GM12878 (cell line): ENCODE results near the gene ZNF75A. TPM values are rescaled to one million over a fixed set of nuclear protein-coding genes. Genes with fewer than 3 reads are reported as not detected.
A peak's percentile ranks its signal among the peaks of the same experiment; 100 is the strongest.

Experiments
- ATAC-seq: fragments of 200-7000 bp; cut with Tn5 transposase; 3 replicates; pipeline ENCODE4 v1.9.1; 2020; ENCODE audit warnings: mild to moderate bottlenecking, moderate library complexity
- BruUV-seq: library from RNA; stranded (reverse); fragments of 400-500 nt; replicated peaks from 2 replicates; lab custom pipeline; 2021; lab: Mats Ljungman, UMichigan
- CTCF ChIA-PET: fragments of 300-600 bp; sonication (Branson Sonifier 250); formaldehyde crosslinking; extraction: SDS; loops from one replicate; lab custom pipeline; 2021; ENCODE audit warnings: inconsistent platforms; lab: Yijun Ruan, JAX
- POLR2A ChIA-PET: fragments of 350-600 bp; formaldehyde crosslinking; extraction: SDS; loops from one replicate; lab custom pipeline; 2021; ENCODE audit warnings: inconsistent platforms; lab: Charles Lee
- RAD21 ChIA-PET: fragments of 300-600 bp; sonication (Branson Sonifier 250); formaldehyde crosslinking; loops from one replicate; lab custom pipeline; 2023; ENCODE audit warnings: antibody characterized with exemption; ENCODE audit not compliant: unreplicated experiment; lab: Charles Lee
- SMC1A ChIA-PET: fragments of 300-600 bp; sonication (Branson Sonifier 250); formaldehyde crosslinking; loops from one replicate; lab custom pipeline; 2023; ENCODE audit not compliant: unreplicated experiment, uncharacterized antibody; lab: Charles Lee
- DNase-seq: peaks from one replicate; pipeline ENCODE4 v3.0.0-alpha.2; 2011; ENCODE audit warnings: low read depth, low spot score
- FAIRE-seq: peaks from 3 replicates; lab custom pipeline; 2011; peaks lifted over from hg19 to GRCh38; lab: Jason Lieb, UNC
- H2AFZ ChIP-seq: 2 replicates; pipeline ENCODE4 v1.6.0; 2011; ENCODE audit warnings: low read depth, low read length, control low read depth; ENCODE audit not compliant: control insufficient read depth
- H3K27ac ChIP-seq: 2 replicates; pipeline ENCODE4 v1.5.1; 2011; ENCODE audit warnings: control low read depth; ENCODE audit not compliant: control insufficient read depth, insufficient read depth
- H3K27me3 ChIP-seq, 2 experiments: replicated peaks in 1 of 2; 2 replicates each; pipeline versions ENCODE4 v1.6.0 to v1.6.1; 2011; ENCODE audit warnings: low read length in 1 of 2; ENCODE audit not compliant: control insufficient read depth in 2 of 2, insufficient read depth in 2 of 2
- H3K36me3 ChIP-seq, 2 experiments: 2 replicates each; pipeline ENCODE4 v1.5.1; 2011; ENCODE audit warnings: low read length in 1 of 2; ENCODE audit not compliant: control insufficient read depth in 2 of 2, insufficient read depth in 2 of 2
- H3K4me1 ChIP-seq: 2 replicates; pipeline ENCODE4 v1.6.1; 2011; ENCODE audit warnings: mild to moderate bottlenecking, low read length, moderate library complexity, mixed read lengths; ENCODE audit not compliant: control insufficient read depth, insufficient read depth
- H3K4me2 ChIP-seq: 2 replicates; pipeline ENCODE4 v1.6.0; 2011; ENCODE audit warnings: control low read depth; ENCODE audit not compliant: control insufficient read depth, insufficient read depth
- H3K4me3 ChIP-seq: fragments of 200-600 bp; sonication (generic); 2 replicates; pipeline ENCODE4 v1.5.1; 2016
- H3K79me2 ChIP-seq: 2 replicates; pipeline ENCODE4 v1.6.0; 2011; ENCODE audit warnings: low read length; ENCODE audit not compliant: control insufficient read depth, insufficient read depth
- H3K9ac ChIP-seq: 2 replicates; pipeline ENCODE4 v1.8.0; 2011; ENCODE audit warnings: low read length, control low read depth, mixed read lengths; ENCODE audit not compliant: control insufficient read depth, insufficient read depth
- H3K9me3 ChIP-seq: replicated peaks from 3 replicates; pipeline ENCODE4 v1.5.1; 2011; ENCODE audit warnings: mild to moderate bottlenecking, low read length; ENCODE audit not compliant: control insufficient read depth, insufficient read depth
- H4K20me1 ChIP-seq: 2 replicates; pipeline ENCODE4 v1.6.0; 2011; ENCODE audit not compliant: control insufficient read depth, insufficient read depth
- BACH1 ChIP-seq: fragments of 450-650 bp; IDR thresholded peaks from 2 replicates; pipeline ENCODE4 v1.6.1; 2017; ENCODE audit warnings: mild to moderate bottlenecking, borderline replicate concordance
- BCL11A ChIP-seq: IDR thresholded peaks from 2 replicates; pipeline ENCODE4 v1.6.1; 2011; ENCODE audit warnings: low read depth, low read length
- CBX3 ChIP-seq: fragments of 200-600 bp; sonication (generic); IDR thresholded peaks from 2 replicates; pipeline ENCODE4 v1.6.1; 2016; ENCODE audit warnings: low read depth, borderline replicate concordance
- CBX5 ChIP-seq: sonication (generic); IDR thresholded peaks from 2 replicates; pipeline ENCODE4 v1.6.1; 2016; ENCODE audit warnings: low read depth, moderate library complexity, mild to moderate bottlenecking, inconsistent platforms
- CHD2 ChIP-seq: IDR thresholded peaks from 2 replicates; pipeline ENCODE4 v1.6.1; 2011; ENCODE audit warnings: low read depth, low read length, improper control_type of control experiment, borderline replicate concordance
- DPF2 ChIP-seq: fragments of 450-650 bp; IDR thresholded peaks from 2 replicates; pipeline ENCODE4 v1.6.1; 2017; ENCODE audit warnings: mild to moderate bottlenecking
- EGR1 ChIP-seq, 2 experiments: IDR thresholded peaks; 1 replicate in 1 of 2; 2 replicates in 1 of 2; pipeline ENCODE4 v1.6.1; 2011 to 2012; ENCODE audit warnings: low read depth in 2 of 2, low read length in 2 of 2, borderline replicate concordance in 1 of 2, mild to moderate bottlenecking in 1 of 2, moderate library complexity in 1 of 2
- FOXK2 ChIP-seq: fragments of 450-650 bp; IDR thresholded peaks from 2 replicates; pipeline ENCODE4 v1.6.1; 2017; ENCODE audit warnings: mild to moderate bottlenecking, moderate library complexity
- MTA2 ChIP-seq: fragments of 450-650 bp; IDR thresholded peaks from 2 replicates; pipeline ENCODE4 v1.6.1; 2016; ENCODE audit warnings: low read depth, mild to moderate bottlenecking, moderate library complexity
- NKRF ChIP-seq: fragments of 450-650 bp; conservative IDR thresholded peaks from 2 replicates; pipeline ENCODE4 v1.6.1; 2017; ENCODE audit warnings: mild to moderate bottlenecking, moderate library complexity
- NR2F1 ChIP-seq: fragments of 450-650 bp; conservative IDR thresholded peaks from 2 replicates; pipeline ENCODE4 v1.6.1; 2017; ENCODE audit warnings: mild to moderate bottlenecking
- PAX8 ChIP-seq: fragments of 450-650 bp; IDR thresholded peaks from 2 replicates; pipeline ENCODE4 v1.6.1; 2017; ENCODE audit warnings: mild to moderate bottlenecking, moderate library complexity
- RAD51 ChIP-seq: fragments of 450-650 bp; IDR thresholded peaks from 2 replicates; pipeline ENCODE4 v1.6.1; 2016; ENCODE audit warnings: moderate library complexity, mild to moderate bottlenecking, inconsistent platforms
- RFX5 ChIP-seq: IDR thresholded peaks from 2 replicates; pipeline ENCODE4 v1.6.1; 2011; ENCODE audit warnings: low read depth, low read length, improper control_type of control experiment
- SRF ChIP-seq, 2 experiments: IDR thresholded peaks; 2 replicates each; pipeline ENCODE4 v1.6.1; 2011; ENCODE audit warnings: low read depth in 2 of 2, low read length in 2 of 2, mild to moderate bottlenecking in 1 of 2, moderate library complexity in 1 of 2
- TCF7 ChIP-seq: IDR thresholded peaks from 2 replicates; pipeline ENCODE4 v1.6.1; 2014; ENCODE audit warnings: antibody characterized with exemption, borderline replicate concordance
- WGBS: methylation state at CpG from one replicate; pipeline ENCODE4 v1.1.6; 2016; ENCODE audit warnings: low lambda C conversion rate; ENCODE audit not compliant: insufficient replicate concordance, insufficient coverage; ENCODE audit errors: missing lambda C conversion rate; 5-methylcytosine and 5-hydroxymethylcytosine counted together
- in situ Hi-C: fragments of 300-500 bp; cut with MboI; formaldehyde crosslinking; loops from 9 replicates; pipeline ENCODE4 v1.14.3; 2018; ENCODE audit warnings: mixed read lengths
- intact Hi-C: fragments of 100-400 bp; cut with micrococcal nuclease; formaldehyde crosslinking; loops from one replicate; pipeline ENCODE4 v1.14.2; 2022; ENCODE audit not compliant: unreplicated experiment
- polyA plus RNA-seq, 11 experiments: library from polyadenylated mRNA; depleted of rRNA in 4 of 11; unstranded in 6 of 11; stranded (reverse) in 5 of 11; fragments of >200 nt; fragmentation: Nextera tagmentation in 4 of 11; fragmentation: Illumina TruSeq in 1 of 11; extraction: Ambion mirVana in 4 of 11; extraction: Trizol in 1 of 11; gene quantifications; 1 replicate in 1 of 11; 2 replicates in 10 of 11; pipeline versions ENCODE4 v1.2.1 to v1.2.3, GENCODE V29; 2011 to 2016; ENCODE audit warnings: inconsistent platforms in 2 of 11, missing spikeins in 2 of 11, low read depth in 1 of 11
- total RNA-seq, 4 experiments: library from RNA; depleted of rRNA in 3 of 4; stranded (reverse); fragments of >200 nt in 3 of 4; fragmentation: Illumina TruSeq in 1 of 4; extraction: Trizol in 1 of 4; gene quantifications; 2 replicates each; pipeline versions ENCODE4 v1.2.1 to v1.2.3, GENCODE V29; 2013 to 2021
- TF ChIP-seq, protein P1 (sequence below): fragments of 450-650 bp; IDR thresholded peaks from 2 replicates; pipeline ENCODE4 v1.6.1; 2017; ENCODE audit warnings: mild to moderate bottlenecking, moderate library complexity

Gene ZNF75A
- total and polyA plus RNA-seq, 10 of the 15 experiments (the other 5 are each of a cell fraction or from before 2014, with no cell fraction given) = 7.4 to 21.2 (median 16.1) TPM

DNA sequence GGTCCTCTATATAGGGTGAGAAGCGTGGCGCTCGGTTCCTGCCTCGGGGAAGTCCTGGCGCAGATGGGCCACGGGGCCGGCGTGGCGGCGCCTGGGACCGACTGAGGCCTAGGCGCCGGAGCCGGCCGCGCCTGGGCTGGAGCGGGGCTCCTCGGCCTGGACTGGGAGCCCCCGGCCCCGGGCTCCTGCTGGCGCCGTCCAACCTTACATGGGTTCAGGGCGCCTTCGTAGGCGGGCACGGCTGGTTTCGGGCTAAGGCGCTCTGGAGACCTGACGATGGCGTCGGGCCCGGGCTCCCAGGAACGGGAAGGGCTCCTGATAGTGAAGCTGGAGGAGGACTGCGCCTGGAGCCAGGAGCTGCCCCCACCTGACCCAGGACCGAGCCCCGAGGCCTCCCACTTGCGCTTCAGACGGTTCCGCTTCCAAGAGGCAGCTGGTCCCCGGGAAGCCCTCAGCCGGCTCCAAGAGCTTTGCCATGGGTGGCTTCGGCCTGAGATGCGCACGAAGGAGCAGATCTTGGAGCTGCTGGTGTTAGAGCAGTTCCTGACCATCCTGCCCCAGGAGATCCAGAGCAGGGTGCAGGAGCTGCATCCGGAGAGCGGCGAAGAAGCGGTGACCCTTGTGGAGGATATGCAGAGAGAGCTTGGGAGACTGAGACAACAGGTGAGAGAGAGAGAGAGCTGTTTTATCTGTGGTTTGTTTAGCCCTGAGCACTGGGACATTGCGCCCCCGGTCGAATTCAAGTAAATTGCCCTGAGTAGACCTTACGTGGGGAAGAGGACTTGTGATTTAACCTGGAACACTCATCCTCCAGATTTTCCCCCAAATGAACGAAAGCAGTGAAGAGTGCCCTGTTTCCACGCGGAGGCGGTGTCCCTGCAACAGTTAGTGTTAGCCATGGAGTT lies 21.5 kb upstream of the ZNF75A start:
- peaks cover 7 to 22% of the 10 kb centered on the region in 2 experiments for H3K36me3 ChIP-seq
- peak overlapping the region; percentile 98 for H3K27ac ChIP-seq
- H3K9me3 ChIP-seq = peaks cover 28% of the 10 kb centered on the region
- FAIRE-seq = no peak
- peak overlapping the region; percentile 95 for H3K9ac ChIP-seq
- peaks cover 32% of the 10 kb centered on the region for H3K79me2 ChIP-seq
- RAD21 ChIA-PET = interaction anchor here (0.6 to 1.2 kb wide), 3 partner anchors 22 to 148 kb away, joined by 3 to 4 read pairs (median 4); partner anchors contain the start of genes ZNF174 and ZSCAN32
- DNase-seq = no peak
- H4K20me1 ChIP-seq = no peaks in the 10 kb centered on the region
- intact Hi-C loops = loop anchor here (1.0 to 10.0 kb wide), 3 partner anchors 19 to 121 kb away; partner anchors contain the start of genes ZNF174 and ZSCAN32
- peak overlapping the region; percentile 99 for H3K4me2 ChIP-seq
- ATAC-seq = no peak
- H3K4me1 ChIP-seq = peaks cover 10% of the 10 kb centered on the region; the same call in 1 of the 2 replicates
- CTCF ChIA-PET = interaction anchor here (0.9 to 1.6 kb wide), 5 partner anchors 13 to 217 kb away, joined by 3 to 4 read pairs (median 4); partner anchors contain the start of genes CLUAP1, ZNF174 and ZSCAN32
- peak overlapping the region; percentile 91 for H2AFZ ChIP-seq
- TSS peak; percentile 64 for BruUV-seq
- no peaks in the 10 kb centered on the region for H3K27me3 ChIP-seq
- SMC1A ChIA-PET = interaction anchor here (1.5 to 1.9 kb wide), 3 partner anchors 14 to 177 kb away, joined by 4 to 5 read pairs (median 4); partner anchors contain the start of gene ZNF200
- H3K4me3 ChIP-seq = peak overlapping the region; percentile 91
- in situ Hi-C loops = no loop called here
- POLR2A ChIA-PET = interaction anchor here (1.1 to 2.1 kb wide), 7 partner anchors 14 to 164 kb away, joined by 3 to 10 read pairs (median 4); partner anchors contain the start of genes NAA60, ZNF200 and ZNF597
- 15% methylated on average over 53 of the region's 56 CpGs for WGBS
- TF ChIP-seq DPF2 (peak; percentile 59), EGR1 (IDR thresholded peaks at IDR 0.05; ENCODE audit: borderline replicate concordance in 1 of 2, low read depth in 2 of 2, low read length in 2 of 2) (peak in 1 of 2 experiments; percentile 43; a peak in 1 of 3 replicates), CBX5 (no peak), MTA2 (no peak), FOXK2 (no peak), BACH1 (peak; percentile 10; the same call in 1 of the 2 replicates), CBX3 (no peak), PAX8 (no peak), BCL11A (no peak), RFX5 (no peak; the same call in 1 of the 2 replicates), SRF (IDR thresholded peaks at IDR 0.05; ENCODE audit: low read depth in 2 of 2, low read length in 2 of 2) (no peak), RAD51 (no peak), TCF7 (no peak), CHD2 (no peak), NR2F1 (peak; percentile 46), NKRF (peak; percentile 86)
- TF ChIP-seq, protein P1, sequence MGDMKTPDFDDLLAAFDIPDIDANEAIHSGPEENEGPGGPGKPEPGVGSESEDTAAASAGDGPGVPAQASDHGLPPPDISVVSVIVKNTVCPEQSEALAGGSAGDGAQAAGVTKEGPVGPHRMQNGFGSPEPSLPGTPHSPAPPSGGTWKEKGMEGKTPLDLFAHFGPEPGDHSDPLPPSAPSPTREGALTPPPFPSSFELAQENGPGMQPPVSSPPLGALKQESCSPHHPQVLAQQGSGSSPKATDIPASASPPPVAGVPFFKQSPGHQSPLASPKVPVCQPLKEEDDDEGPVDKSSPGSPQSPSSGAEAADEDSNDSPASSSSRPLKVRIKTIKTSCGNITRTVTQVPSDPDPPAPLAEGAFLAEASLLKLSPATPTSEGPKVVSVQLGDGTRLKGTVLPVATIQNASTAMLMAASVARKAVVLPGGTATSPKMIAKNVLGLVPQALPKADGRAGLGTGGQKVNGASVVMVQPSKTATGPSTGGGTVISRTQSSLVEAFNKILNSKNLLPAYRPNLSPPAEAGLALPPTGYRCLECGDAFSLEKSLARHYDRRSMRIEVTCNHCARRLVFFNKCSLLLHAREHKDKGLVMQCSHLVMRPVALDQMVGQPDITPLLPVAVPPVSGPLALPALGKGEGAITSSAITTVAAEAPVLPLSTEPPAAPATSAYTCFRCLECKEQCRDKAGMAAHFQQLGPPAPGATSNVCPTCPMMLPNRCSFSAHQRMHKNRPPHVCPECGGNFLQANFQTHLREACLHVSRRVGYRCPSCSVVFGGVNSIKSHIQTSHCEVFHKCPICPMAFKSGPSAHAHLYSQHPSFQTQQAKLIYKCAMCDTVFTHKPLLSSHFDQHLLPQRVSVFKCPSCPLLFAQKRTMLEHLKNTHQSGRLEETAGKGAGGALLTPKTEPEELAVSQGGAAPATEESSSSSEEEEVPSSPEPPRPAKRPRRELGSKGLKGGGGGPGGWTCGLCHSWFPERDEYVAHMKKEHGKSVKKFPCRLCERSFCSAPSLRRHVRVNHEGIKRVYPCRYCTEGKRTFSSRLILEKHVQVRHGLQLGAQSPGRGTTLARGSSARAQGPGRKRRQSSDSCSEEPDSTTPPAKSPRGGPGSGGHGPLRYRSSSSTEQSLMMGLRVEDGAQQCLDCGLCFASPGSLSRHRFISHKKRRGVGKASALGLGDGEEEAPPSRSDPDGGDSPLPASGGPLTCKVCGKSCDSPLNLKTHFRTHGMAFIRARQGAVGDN = peak; percentile 24; the same call in 1 of the 2 replicates
